Amniotic stem cell (primary cell): Measurements from ENCODE around the gene NISCH.
"Not testable (repeated sequence)": the region's sequence is repeated elsewhere in the genome, so short reads cannot be mapped to it uniquely, and the experiment has no call there.

Source experiments
- DNase-seq: peaks from one replicate; lab custom pipeline; 2025; lab: John Stamatoyannopoulos, UW

Gene NISCH

DNA sequence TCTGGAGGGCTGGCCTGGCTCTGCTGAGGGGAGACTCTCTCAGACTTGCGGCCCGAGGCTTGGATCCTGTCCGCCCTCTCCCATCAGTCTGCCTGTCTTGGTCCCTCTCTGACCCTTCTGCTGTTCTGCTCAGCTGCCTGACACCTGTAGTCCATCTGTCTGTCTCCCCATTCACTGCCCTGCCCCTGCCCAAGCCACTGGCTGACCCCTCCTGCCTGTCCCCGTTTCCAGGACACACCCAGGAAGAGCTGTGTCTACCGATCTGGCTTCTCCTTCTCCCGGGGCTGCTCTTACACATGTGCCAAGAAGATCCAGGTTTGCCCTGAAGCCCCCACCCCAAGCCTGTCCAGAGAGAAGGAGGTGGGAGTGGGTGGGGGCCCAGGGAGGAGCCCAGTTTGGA is 59.8 kb downstream of the NISCH start:
- no peak for DNase-seq

DNA sequence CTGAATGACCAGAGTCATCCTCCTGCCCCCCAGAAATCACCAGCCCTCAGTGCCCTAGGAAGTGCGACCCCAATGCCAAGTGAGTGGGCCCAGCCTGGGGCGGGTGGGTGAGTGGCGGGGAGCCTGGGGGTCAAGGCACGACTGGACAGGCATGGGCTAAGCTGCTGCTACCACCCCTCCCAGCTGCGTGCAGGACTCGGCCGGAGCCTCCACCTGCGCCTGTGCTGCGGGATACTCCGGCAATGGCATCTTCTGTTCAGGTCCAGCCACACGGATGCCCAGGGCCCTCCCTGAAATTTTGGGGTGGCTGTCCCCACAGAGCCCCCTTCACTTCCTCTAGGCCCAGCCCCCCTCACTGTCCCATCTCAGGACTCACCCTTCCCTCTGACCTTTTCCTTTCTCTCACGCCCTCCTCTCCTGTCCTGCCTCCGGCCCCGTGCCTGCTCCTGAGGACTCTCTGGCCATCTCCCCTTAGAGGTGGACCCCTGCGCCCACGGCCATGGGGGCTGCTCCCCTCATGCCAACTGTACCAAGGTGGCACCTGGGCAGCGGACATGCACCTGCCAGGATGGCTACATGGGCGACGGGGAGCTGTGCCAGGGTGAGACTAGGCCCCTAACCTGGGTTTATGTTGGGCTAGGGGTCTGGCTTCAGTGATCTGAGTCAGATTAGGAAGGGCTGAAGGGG is 61.2 kb downstream of the NISCH start:
- no peak for DNase-seq

DNA sequence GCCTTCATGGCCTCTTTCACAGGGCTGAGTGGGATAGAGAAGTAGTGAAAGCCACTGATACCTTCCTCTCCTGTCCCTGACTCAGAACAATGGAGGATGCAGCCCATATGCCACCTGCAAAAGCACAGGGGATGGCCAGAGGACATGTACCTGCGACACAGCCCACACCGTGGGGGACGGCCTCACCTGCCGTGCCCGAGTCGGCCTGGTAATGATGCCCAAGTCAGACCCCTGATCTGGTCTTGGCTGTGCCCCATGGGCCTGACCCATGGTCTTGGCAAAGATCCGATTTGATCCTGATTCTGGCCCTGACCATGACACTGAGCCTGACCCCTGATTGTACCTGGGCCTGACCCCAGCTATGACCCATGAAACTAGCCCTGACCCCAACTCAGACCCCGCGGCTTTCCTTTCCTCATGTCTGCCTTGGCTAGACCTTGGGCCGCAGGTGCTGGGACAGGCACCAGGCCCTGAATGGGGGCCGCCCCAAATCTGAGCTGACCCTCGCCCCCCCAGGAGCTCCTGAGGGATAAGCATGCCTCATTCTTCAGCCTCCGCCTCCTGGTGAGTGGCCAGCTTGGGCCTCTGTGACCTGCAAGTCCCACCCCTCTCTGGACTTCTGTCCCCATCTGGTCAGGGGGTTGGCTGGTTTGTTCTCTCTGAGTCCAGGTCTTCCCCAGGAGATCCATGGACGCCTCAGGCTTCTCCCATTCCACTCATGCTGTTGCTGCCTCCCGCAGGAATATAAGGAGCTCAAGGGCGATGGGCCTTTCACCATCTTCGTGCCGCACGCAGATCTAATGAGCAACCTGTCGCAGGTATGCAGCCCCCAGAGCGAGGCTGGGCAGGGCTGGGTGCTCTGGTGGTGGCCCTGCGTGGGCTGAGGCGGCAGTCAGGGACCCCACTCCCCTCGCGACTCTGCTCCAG is 62.7 kb downstream of the NISCH start:
- DNase-seq: no peak

DNA sequence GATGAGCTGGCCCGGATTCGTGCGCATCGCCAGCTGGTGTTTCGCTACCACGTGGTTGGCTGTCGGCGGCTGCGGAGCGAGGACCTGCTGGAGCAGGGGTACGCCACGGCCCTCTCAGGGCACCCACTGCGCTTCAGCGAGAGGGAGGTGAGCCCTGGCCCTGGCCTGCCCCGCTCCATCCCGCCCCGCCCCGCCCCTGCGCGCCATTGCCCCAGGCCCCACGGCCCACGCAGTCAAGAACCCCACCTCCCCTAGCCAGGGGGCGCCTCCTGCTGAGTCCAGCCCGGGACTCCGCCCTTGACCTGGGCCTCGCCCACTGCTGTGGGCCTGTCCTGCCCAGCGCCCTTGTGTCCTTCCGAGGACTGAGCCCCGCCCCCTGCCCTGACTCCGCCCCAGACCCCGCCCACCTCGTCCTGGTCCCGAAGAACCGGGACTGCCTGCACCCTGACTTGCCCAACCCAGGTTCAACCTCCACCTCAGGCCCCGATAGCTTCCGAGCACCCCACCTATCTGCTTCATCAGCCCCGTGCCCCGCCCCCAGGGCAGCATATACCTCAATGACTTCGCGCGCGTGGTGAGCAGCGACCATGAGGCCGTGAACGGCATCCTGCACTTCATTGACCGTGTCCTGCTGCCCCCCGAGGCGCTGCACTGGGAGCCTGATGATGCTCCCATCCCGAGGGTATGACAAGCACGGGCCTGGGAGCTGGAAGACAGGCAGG is 63.5 kb downstream of the NISCH start:
- DNase-seq: no peak

DNA sequence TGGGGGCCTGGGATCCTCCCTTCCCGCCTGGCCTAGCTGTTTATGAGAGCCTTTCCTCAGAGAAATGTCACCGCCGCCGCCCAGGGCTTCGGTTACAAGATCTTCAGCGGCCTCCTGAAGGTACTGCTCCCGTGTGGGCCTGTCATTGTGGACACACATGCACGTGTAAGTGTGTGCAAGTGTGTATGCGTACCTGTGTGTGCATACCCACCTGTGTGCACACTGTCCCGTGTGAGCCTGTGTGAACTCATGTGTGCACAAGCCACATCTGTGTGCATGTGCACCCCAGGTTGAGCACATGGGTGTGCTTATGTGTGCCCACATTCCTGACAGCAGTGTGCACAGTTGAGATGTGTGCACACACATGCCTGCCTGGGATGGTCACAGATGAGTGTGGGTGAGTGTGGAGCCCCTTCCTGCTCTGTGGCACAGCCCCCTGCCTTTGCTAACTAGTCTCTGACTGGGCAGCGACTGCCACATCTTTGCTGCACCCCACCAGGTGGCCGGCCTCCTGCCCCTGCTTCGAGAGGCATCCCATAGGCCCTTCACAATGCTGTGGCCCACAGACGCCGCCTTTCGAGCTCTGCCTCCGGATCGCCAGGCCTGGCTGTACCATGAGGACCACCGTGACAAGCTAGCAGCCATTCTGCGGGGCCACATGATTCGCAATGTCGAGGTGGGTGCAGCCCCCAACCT is 64.2 kb downstream of the NISCH start:
- DNase-seq: no peak

DNA sequence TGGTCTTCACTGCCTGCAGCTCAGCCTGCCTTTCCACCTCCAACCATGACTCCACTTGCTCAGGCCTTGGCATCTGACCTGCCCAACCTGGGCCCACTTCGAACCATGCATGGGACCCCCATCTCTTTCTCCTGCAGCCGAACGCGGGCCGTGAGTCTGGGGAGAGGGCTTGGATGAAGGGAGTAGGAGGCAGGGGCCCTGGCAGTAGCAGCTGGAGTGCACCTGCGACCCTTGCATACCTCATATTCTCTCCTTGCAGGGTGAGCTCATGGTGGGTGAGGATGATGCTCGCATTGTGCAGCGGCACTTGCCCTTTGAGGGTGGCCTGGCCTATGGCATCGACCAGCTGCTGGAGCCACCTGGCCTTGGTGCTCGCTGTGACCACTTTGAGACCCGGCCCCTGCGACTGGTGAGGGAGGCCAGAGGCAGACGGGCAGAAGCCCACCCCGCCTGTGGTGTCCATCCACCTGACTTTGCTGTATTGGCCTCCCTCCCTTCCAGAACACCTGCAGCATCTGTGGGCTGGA is 64.8 kb downstream of the NISCH start:
- no peak for DNase-seq

DNA sequence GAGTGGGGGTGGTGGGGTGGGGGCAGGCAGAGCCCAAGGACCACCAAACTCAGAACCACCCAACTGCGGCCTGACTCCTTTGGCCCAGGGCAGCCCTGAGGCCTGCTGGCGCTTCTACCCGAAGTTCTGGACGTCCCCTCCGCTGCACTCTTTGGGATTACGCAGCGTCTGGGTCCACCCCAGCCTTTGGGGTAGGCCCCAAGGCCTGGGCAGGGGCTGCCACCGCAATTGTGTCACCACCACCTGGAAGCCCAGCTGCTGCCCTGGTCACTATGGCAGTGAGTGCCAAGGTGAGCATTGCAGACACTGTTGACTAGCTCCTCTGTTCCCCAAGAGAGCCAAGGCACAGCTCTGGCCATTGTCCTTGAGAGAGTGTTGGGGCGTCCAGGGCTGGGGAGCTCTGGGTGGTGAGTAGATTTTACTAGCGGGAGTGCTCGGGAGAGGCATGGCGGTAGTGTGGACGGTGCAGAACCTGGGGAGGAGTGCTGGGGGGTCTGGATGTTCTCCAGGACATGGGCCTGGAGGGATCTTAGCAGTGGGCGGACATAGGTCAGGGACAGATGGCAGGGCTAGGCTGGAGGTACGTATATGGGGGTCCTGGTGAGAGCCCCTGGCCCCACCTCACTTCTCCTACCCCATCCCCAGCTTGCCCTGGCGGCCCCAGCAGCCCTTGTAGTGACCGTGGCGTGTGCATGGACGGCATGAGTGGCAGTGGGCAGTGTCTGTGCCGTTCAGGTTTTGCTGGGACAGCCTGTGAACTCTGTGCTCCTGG is 65.5 kb downstream of the NISCH start:
- DNase-seq: no peak

DNA sequence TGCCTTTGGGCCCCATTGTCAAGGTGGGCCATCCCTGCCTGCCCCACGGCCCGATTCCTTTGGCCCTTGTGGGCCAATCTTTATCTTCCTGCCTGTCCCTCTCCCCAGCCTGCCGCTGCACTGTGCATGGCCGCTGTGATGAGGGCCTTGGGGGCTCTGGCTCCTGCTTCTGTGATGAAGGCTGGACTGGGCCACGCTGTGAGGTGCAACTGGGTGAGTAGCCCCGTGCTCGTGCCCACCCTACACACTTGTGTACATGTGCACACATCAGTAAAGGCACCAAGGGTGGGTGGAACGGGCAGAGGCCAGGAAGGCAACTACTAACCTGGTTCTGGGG is 66.1 kb downstream of the NISCH start:
- no peak for DNase-seq

DNA sequence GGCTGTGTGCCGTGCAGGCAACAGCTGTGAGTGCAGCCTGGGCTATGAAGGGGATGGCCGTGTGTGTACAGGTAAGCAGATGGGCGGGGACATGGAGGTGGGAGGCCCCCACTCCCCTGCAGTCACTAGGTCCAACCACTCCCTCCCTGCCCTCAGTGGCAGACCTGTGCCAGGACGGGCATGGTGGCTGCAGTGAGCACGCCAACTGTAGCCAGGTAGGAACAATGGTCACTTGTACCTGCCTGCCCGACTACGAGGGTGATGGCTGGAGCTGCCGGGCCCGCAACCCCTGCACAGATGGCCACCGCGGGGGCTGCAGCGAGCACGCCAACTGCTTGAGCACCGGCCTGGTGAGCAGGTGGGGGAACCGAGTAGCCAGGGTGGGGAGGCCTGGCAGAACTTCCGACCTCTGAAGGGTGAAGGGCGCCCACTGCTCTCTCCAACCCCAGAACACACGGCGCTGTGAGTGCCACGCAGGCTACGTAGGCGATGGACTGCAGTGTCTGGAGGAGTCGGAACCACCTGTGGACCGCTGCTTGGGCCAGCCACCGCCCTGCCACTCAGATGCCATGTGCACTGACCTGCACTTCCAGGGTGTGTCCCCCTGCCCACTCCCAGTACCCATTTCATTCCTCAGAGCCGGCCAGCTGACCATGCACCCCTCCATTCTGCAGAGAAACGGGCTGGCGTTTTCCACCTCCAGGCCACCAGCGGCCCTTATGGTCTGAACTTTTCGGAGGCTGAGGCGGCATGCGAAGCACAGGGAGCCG is 66.7 kb downstream of the NISCH start:
- no peak for DNase-seq

DNA sequence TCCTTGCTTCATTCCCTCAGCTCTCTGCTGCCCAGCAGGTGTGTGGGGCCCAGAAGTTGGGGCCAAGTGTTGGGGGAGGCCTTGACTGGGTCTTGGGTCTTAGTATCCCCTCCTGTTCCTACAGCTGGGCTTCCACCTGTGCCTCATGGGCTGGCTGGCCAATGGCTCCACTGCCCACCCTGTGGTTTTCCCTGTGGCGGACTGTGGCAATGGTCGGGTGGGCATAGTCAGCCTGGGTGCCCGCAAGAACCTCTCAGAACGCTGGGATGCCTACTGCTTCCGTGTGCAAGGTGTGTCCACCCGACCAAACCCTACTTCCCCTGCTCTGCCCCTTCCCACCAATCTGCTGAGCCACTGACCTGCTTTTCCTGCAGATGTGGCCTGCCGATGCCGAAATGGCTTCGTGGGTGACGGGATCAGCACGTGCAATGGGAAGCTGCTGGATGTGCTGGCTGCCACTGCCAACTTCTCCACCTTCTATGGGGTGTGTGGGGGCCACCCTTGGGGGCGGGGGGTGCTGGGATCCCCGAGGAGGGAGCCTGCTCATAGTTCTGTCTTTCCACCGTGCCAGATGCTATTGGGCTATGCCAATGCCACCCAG is 67.3 kb downstream of the NISCH start:
- no peak for DNase-seq

DNA sequence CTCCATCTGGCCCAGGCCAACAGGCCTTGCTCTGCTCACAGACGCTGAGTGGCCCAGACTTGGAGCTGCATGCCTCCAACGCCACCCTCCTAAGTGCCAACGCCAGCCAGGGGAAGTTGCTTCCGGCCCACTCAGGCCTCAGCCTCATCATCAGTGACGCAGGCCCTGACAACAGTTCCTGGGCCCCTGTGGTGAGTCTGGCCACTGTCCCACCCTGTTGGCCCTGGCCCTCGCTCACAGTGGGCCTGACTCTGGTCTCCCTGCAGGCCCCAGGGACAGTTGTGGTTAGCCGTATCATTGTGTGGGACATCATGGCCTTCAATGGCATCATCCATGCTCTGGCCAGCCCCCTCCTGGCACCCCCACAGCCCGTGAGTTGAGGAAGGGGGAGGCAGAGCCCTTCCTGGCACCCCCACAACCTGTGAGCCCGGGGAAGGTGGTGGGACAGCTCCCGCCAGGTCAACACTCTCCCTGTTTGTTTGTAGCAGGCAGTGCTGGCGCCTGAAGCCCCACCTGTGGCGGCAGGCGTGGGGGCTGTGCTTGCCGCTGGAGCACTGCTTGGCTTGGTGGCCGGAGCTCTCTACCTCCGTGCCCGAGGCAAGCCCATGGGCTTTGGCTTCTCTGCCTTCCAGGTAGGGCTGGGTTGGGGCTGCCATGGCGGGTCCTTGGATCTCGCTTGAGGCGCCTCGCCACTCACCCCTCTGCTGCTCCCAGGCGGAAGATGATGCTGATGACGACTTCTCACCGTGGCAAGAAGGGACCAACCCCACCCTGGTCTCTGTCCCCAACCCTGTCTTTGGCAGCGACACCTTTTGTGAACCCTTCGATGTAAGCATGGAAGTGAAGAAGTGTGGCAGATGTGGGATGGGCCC is 68.2 kb downstream of the NISCH start:
- no peak for DNase-seq

DNA sequence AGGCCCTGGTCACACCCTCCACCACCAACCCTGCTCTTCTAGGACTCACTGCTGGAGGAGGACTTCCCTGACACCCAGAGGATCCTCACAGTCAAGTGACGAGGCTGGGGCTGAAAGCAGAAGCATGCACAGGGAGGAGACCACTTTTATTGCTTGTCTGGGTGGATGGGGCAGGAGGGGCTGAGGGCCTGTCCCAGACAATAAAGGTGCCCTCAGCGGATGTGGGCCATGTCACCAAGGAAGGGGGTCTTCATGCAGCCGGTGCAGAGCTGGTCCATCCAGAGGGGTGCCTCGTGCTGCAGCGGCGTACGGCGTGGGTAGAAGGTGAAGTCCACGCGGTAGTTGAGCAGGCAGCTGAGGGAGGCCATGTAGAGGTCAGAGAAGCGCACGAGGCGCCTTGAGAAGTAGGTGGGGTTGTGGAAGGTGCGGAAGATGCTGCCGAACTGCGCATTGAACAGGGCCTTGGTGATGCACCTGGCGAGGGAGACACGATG is 68.9 kb downstream of the NISCH start:
- DNase-seq: no peak

DNA sequence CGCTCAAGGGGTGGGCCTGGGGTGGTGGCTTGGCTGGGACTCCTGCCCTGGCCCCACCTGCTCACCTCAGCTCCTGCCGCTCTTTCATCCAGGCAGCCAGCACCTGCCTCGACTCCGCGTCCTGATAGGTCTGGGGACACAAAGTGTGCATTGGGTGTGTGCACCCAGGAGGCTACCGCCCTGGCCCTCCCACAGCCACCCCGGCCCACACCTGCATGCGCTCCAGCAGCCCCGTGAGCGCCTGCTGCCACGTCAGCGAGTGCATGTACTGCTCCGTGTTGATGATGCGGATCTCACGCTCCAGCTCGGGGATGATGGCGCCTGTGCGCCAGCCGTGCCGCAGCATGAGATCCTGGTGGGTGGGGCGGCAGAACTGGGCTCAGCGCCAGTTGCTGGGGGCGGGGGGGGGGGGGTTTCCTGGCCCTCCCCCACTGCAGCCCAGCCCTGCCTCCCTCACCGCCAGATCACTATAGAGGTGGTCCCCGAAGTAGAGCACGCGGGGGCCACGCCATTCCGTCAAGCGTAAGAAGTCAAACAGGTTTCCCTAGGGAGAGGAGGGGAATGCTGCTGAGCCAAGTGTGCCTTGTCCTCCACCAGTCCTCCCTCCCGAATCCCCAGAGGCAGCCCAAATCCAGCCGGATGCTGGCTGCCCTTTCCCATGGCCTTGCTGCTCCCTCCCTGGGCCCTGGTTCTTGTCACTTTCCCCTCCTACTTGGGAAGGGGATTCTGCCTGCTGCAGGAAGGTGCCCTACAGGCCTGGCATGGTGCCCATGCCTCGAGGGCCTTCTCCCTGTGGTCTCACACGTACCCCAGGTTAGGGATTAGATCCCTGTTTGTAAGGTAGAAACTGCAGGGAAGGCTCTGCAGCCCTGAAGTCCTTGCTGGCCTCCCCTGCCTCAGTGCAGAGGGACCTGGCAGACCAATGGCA is 69.6 kb downstream of the NISCH start:
- DNase-seq: no peak

DNA sequence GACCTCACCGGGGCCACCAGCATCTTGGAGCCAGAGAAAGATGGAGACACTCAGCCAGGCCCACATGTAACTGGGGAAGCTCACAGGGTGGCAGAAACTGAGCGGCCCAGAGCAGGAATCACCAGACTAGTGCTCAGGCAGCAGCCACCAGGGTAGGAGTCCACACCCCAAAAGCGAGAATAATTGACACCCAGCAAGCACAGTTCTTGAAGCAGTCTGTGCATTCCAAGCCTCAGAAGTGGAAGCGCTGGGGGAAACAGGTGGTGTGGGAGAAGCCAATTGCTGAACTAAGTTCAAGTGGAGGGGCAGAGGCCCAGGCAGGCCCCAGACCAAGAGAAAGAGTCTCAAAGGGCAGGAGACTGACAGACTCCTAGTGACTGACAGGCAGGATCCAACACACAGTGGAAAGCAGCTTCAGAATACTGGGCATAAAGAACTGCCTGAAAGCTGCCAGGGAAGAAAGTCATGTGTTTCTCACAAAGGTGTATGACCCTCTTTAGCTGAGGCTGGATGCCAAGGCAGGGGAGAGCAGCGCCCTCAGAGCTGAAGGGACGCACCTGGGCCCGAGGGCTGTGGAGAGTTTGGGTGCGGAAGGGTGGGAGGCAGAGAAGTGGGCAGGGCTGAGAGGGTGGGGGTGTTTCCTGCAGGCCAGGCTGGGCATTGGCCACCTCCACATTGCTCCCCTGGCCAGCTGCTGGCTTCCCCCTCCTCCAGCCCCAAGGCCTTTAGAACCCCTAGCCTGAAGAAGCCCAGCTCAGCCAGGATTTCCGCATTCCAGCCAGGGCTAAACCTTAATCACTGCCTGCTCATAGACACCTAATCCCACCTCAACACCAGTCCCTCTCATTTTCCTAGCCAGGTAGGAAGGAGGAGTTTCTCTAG is 70.5 kb downstream of the NISCH start:
- no peak for DNase-seq

DNA sequence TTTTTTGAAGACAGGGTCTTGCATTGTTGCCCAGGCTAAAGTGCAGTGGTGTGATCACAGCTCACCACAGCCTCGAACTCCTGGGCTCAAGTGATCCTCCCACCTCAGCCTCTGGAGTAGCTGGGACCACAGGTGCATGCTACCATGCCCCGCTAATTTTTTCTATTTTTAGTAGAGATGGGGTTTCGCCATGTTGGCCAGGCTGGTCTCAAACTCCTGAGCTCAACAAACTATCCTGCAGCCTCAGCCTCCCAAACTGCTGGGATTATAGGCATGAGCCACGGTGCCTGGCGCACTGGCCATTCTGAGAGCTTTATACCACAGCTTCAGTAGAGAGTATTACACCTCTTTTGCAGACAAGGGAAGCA is 71.3 kb downstream of the NISCH start:
- not testable (repeated sequence) for DNase-seq

DNA sequence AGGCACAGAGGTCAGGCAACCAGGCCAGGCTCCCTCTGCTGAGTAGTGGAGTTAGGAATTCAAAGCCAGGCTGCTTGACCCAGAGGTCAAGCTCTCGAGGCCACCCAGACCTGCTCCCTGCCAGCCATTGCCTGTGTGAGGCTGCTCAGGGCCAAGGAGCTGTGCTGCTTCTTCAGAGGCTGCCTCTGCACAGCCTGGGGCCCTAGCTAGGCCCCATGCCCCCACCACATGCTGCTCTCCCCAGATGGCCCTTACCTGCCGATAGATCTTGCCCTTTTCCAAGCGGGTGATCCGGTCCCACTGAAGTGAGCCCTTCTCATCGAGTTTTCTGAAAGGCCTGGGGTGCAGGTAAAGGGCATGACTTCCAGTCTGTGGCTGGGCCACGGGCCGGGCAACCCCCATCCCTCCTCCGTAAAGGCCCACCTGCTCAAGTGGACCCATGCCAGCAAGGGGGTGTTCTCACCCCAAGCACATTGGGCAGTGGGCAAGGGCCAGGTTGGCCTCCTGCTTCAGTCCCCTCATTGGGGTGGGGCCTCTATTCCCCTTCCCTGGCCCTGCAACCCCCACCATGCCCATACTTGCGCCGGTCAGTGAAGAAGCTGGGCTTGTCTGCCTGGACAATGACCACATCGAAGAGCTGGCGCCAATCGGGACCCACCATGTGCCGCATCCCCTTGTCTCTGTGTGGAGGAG is 71.8 kb downstream of the NISCH start:
- DNase-seq: no peak
